Cardiac septum (tissue), 1 donor: ENCODE results near the gene INPP5A. TPM values are rescaled to one million over a fixed set of nuclear protein-coding genes. Genes with fewer than 3 reads are reported as not detected.

Experiments used
- DNase-seq: peaks from one replicate; pipeline ENCODE4 v3.0.0-alpha.2; 2020; ENCODE audit warnings: low spot score
- intact Hi-C: fragments of 100-400 bp; cut with DNase I; formaldehyde crosslinking; loops from one replicate; pipeline ENCODE4 v1.14.0; 2022
- total RNA-seq: library from RNA; stranded (reverse); fragmentation: NEBNext Ultra II Directional; extraction: Animal tissue kit (Norgen Biotek cat#: 25700); gene quantifications from one replicate; pipeline ENCODE4 v1.2.1, GENCODE V29; 2021
- donor health status: DM: no; HTN: no; CAD: no.

The INPP5A gene
- total RNA-seq, 1 donor from 2014 or later: 121 TPM

- DNase-seq: peak; percentile 84
- intact Hi-C loops: loop anchor here (2.0 kb wide), 1 partner anchor 37 kb away; no protein-coding TSS in a partner anchor
Measured at GRCh38 chr10:132627666-132628531, 90.3 kb downstream of the INPP5A start.

- DNase-seq: peak; percentile 53
- intact Hi-C loops: no loop called here
Measured at GRCh38 chr10:132628966-132629900, 91.6 kb downstream of the INPP5A start.

GRCh38 chr10:132630156-132630555 is 92.6 kb downstream of the INPP5A start:
- DNase-seq: no peak
- intact Hi-C loops: loop anchor here (5.0 kb wide), 1 partner anchor 233 kb away; the partner anchor contains the start of gene PWWP2B

DNA sequence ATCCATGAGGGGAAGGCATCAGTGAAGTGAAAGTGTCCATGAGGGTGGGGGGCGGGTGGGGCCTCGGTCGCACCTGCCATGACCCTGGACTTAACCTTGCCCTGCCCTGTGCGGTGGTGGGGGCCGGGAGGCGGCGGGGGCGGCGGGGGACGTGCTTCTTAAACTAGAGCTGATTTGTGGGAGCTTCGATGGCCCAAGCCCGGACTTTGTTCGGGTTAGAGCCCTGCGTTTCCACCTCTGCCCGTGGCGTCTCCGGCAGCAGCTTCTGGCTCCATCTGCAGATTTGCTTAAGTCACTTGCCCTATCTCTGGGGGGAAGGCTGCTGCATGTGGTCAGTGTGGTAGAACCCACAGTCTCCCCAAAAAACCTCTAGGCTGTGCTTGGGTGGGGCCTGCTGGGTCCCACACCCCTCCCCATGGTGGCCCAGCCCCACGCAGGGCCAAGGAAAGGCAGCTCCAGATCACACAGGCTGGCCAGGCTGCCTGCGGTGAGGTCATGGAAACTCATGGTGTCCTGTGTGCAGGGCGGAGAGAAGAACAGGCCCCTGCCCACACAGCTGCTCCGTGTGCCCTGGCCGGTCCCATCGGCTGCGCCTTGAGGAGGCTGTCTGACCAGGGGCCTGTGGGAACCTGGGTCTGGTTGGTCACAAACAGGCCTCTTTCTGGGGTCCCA is 93.2 kb downstream of the INPP5A start:
- intact Hi-C loops: loop anchor here (1.0 to 5.0 kb wide), 3 partner anchors 94 to 234 kb away; partner anchors contain the start of genes INPP5A and PWWP2B
- peak; percentile 92 for DNase-seq

GRCh38 chr10:132631338-132631735 is 93.8 kb downstream of the INPP5A start:
- intact Hi-C loops: loop anchor here (1.0 to 5.0 kb wide), 3 partner anchors 94 to 234 kb away; partner anchors contain the start of genes INPP5A and PWWP2B
- peak; percentile 92 for DNase-seq

GRCh38 chr10:132632091-132632561 is 94.5 kb downstream of the INPP5A start:
- intact Hi-C loops: loop anchor here (1.0 to 5.0 kb wide), 2 partner anchors 114 to 235 kb away; partner anchors contain the start of gene PWWP2B
- peak; percentile 89 for DNase-seq

DNA sequence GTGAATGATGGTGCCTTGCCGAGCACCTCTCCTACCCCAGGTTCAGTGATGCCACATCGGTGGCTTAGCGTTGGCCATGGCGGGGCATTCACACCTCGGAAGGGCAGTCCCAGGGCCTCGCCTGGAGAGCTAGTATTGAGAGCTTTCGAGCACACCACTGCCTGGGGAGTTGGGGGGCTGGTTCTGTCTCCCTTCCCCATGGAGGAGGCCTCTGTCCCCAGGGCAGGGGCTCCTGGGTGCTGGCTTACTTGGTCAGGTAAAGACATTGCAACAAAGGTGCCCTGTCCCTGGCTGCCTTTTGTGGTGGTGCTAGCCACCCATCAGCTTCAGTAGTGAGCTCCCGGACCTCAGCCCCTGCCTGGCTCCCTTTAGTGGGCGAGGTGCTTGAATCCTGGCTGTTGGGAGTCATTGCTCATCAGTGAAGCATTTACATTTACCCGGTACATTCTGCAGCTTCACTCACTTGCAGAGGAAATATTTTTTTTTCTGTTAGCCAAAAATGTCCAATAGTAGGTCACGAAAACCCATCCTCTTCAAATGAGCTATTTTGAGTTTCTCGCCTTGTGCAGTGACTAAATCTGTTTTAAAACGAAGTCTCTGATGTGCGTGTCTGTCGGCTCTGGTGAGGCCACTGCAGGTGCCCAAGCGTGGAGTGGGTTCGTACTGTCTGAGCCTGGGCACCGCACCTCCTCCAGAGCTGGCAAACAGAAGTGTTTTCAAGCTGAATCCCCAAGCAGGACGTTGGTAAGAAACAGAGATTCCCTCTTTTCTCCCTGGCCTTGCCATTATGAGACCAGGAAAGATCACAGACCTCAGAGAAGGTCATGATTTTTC is 95.5 kb downstream of the INPP5A start:
- intact Hi-C loops: loop anchor here (1.0 to 5.0 kb wide), 2 partner anchors 115 to 236 kb away; partner anchors contain the start of gene PWWP2B
- DNase-seq: peak; percentile 74

GRCh38 chr10:132634241-132634946 is 96.8 kb downstream of the INPP5A start:
- intact Hi-C loops: loop anchor here (5.0 kb wide), 1 partner anchor 237 kb away; the partner anchor contains the start of gene PWWP2B

DNA sequence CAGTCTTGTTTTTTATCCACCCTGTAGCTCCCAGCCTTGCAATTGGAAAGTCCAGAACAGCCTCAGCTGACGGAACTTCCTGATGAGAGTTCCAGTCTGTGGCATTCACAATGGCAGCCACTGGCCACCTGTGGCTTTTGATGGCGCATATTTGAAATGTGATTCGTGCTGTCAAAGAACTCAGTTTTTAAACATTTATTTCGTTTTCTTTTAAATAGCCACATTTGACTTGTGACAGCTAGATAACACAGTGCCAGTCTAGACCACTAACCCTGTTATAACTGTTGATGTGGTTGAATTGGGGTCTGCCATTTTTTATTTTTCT is 97.3 kb downstream of the INPP5A start:
- intact Hi-C loops: loop anchor here (5.0 kb wide), 1 partner anchor 238 kb away; the partner anchor contains the start of gene PWWP2B
- no peak for DNase-seq

More at GRCh38 chr10:132634241-132634946, 96.8 kb downstream of the INPP5A start:
- DNase-seq: peak; percentile 74

- DNase-seq: peak; percentile 71
- intact Hi-C loops: no loop called here
Measured at GRCh38 chr10:132636358-132636757, 98.8 kb downstream of the INPP5A start.

GRCh38 chr10:132637477-132638129 is 100.0 kb downstream of the INPP5A start:
- intact Hi-C loops: loop anchor here (2.0 kb wide), 1 partner anchor 179 kb away; no protein-coding TSS in a partner anchor
- DNase-seq: peak; percentile 62

DNA sequence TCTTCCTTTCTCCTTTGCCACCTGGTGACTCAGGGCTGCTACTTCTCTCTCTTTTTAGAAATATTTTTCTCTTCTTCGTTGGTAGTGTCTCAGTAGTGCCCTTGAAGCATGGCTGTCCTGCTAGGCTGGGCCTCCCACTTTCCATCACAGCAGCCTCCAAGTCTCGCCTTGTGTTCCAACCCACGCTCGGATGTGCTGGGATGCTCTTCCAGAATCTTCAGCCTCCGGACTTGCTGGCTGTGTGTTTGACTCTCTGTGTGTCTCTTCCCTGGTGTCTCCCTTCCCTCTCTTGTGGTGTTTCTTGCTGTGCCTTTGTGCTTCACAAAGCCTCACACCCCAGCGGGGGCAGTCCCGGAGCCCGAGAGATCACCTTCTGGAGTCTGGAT is 100.5 kb downstream of the INPP5A start:
- peak; percentile 70 for DNase-seq
- intact Hi-C loops: loop anchor here (2.0 kb wide), 1 partner anchor 179 kb away; no protein-coding TSS in a partner anchor

- intact Hi-C loops: loop anchor here (2.0 kb wide), 1 partner anchor 181 kb away; no protein-coding TSS in a partner anchor
- DNase-seq: no peak
Measured at GRCh38 chr10:132639470-132639869, 101.9 kb downstream of the INPP5A start.

- DNase-seq: peak; percentile 56
- intact Hi-C loops: no loop called here
Measured at GRCh38 chr10:132640326-132641125, 102.9 kb downstream of the INPP5A start.

DNA sequence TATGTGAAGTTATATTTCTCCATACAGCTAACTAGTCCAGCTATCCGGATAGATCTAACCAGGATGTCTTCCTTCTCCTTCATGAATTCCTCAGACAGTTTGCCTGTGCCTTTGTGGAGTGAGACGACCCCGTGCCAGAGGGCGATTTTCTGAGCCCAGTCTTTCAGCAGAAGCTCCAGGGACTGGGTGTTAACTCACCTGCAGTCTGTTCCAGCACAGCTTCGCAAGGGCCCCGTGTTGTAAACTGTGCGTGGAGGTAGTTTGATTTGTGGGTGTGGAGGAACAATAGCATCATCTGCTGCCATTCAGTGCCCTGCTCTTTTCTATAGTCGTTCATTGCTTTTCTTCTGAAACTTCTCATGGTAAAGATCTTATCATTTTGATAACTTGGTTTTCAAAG is 103.8 kb downstream of the INPP5A start:
- intact Hi-C loops: no loop called here
- DNase-seq: no peak
